Stomach (tissue), 9 donors: ENCODE results near the gene MAP1LC3B. TPM values are rescaled to one million over a fixed set of nuclear protein-coding genes. Genes with fewer than 3 reads are reported as not detected.
A peak's percentile ranks its signal among the peaks of the same experiment; 100 is the strongest.

Source experiments
- DNase-seq, 2 donors: peaks; one replicate each; pipeline versions ENCODE4 v3.0.0 to v3.0.0-alpha.2; 2013 to 2019
- H3K27ac ChIP-seq, 5 donors: fragments of 200-600 bp in 4 of 5; sonication (generic) in 4 of 5; one replicate each; pipeline ENCODE4 v1.5.1; 2013 to 2019; ENCODE audit warnings: mild to moderate bottlenecking in 1 of 5, moderate library complexity in 1 of 5
- H3K27me3 ChIP-seq, 3 donors: fragments of 200-600 bp; sonication (generic); one replicate each; pipeline ENCODE4 v1.5.1; 2017 to 2019; ENCODE audit warnings: mixed run types in 1 of 3
- H3K36me3 ChIP-seq, 4 donors: fragments of 200-600 bp; sonication (generic); 1 replicate in 3 of 4; 2 replicates in 1 of 4; pipeline ENCODE4 v1.5.1; 2016 to 2019
- H3K4me1 ChIP-seq, 4 donors: fragments of 200-600 bp; sonication (generic); one replicate each; pipeline ENCODE4 v1.5.1; 2016 to 2019
- H3K4me3 ChIP-seq, 4 donors: fragments of 200-600 bp; sonication (generic) in 3 of 4; one replicate each; pipeline ENCODE4 v1.5.1; 2016 to 2019; ENCODE audit warnings: mild to moderate bottlenecking in 1 of 4
- H3K9me3 ChIP-seq, 4 donors: fragments of 200-600 bp; sonication (generic); one replicate each; pipeline ENCODE4 v1.5.1; 2016 to 2019
- EP300 ChIP-seq: sonication (generic); formaldehyde crosslinking; IDR thresholded peaks from one replicate; pipeline ENCODE4 v1.6.1; 2017; ENCODE audit warnings: antibody characterized with exemption
- POLR2A ChIP-seq, 4 donors: fragments of 450-650 bp; IDR thresholded peaks; one replicate each; pipeline ENCODE4 v1.6.1; 2016; ENCODE audit warnings: antibody characterized with exemption in 4 of 4, control low read depth in 2 of 4, mild to moderate bottlenecking in 1 of 4, moderate library complexity in 1 of 4
- POLR2AphosphoS5 ChIP-seq, 3 donors: sonication (generic); formaldehyde crosslinking; IDR thresholded peaks; one replicate each; pipeline ENCODE4 v1.6.1; 2016; ENCODE audit warnings: antibody characterized with exemption in 3 of 3
- WGBS, 5 donors: extraction: QIAGEN DNeasy Blood & Tissue Kit in 3 of 5; methylation state at CpG; one replicate each; pipeline versions ENCODE4 v1.1.5 to v1.1.7; 2013 to 2018; 5-methylcytosine and 5-hydroxymethylcytosine counted together
- intact Hi-C: fragments of 100-400 bp; cut with DNase I; formaldehyde crosslinking; loops from one replicate; pipeline ENCODE4 v1.15.1; 2023; ENCODE audit warnings: low total_unique reads
- polyA plus RNA-seq, 3 donors: library from polyadenylated mRNA; stranded (reverse); fragments of 200-250 nt; gene quantifications; one replicate each; pipeline ENCODE4 v1.2.3, GENCODE V29; 2013
- total RNA-seq, 5 donors: library from RNA; depleted of rRNA; stranded (reverse); fragments of >200 nt; gene quantifications; one replicate each; pipeline versions ENCODE4 v1.1.0 to v1.2.3, GENCODE V29; 2014 to 2016
- TF ChIP-seq, protein P1 (sequence below), 7 experiments: fragments of 450-650 bp in 4 of 7; fragments of 200-600 bp in 3 of 7; sonication (generic) in 3 of 7; IDR thresholded peaks; one replicate each; pipeline ENCODE4 v1.5.1; 2016 to 2019; ENCODE audit warnings: antibody characterized with exemption in 7 of 7, control low read depth in 2 of 7, mild to moderate bottlenecking in 1 of 7
- donor health status: healthy with polysubstance abuse.
- donor health status: Bipolar disorder and iron deficiency.
- donor health status: healthy.

MAP1LC3B gene
- total and polyA plus RNA-seq, 8 donors: 24.6 to 111 (median 50.1) TPM

DNA sequence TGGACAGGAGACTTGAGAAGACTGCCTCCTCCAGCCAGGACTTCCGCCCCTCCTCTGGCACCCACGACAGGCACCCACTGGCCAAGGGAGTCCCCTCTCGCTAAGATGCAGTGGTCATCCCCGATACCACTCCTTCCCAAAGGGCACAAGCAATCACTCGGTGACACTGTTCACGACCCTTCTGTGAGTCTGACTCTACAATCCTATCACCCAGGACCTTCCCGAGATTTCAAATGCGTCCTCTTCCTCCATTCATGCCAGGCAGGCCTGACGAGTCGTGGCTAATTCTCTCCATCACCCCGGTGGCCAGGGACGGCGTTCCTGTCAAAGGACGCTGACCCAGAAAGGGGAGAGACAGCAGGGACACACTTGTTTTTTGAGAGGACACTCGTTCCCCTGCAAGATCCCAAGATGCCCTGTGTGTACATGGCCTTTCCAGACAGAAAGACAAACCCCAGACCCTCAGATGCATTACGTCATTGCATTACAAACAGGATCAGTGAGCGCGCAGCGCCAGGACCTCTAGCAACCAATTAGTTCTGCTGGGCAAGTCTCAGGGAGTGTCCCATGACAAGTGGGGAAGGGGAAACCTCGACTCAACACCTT is 20.8 kb upstream of the MAP1LC3B start:
- Histone ChIP-seq H3K27me3 (no peaks in the 10 kb centered on the region), H3K27ac (peak overlapping the region in 1 of 5 donors; percentile 65), H3K4me1 (peaks cover 20 to 74% (median 51%) of the 10 kb centered on the region in 4 donors), H3K36me3 (peaks cover 6 to 12% (median 7%) of the 10 kb centered on the region in 4 donors), H3K9me3 (no peaks in the 10 kb centered on the region), H3K4me3 (no peak overlapping the region)
- WGBS, 5 donors: 76 to 86% (median 83%) methylated on average over 19 to 20 of the region's 20 CpGs
- intact Hi-C loops: no loop called here
- TF ChIP-seq, protein P1, sequence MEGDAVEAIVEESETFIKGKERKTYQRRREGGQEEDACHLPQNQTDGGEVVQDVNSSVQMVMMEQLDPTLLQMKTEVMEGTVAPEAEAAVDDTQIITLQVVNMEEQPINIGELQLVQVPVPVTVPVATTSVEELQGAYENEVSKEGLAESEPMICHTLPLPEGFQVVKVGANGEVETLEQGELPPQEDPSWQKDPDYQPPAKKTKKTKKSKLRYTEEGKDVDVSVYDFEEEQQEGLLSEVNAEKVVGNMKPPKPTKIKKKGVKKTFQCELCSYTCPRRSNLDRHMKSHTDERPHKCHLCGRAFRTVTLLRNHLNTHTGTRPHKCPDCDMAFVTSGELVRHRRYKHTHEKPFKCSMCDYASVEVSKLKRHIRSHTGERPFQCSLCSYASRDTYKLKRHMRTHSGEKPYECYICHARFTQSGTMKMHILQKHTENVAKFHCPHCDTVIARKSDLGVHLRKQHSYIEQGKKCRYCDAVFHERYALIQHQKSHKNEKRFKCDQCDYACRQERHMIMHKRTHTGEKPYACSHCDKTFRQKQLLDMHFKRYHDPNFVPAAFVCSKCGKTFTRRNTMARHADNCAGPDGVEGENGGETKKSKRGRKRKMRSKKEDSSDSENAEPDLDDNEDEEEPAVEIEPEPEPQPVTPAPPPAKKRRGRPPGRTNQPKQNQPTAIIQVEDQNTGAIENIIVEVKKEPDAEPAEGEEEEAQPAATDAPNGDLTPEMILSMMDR (IDR thresholded peaks at IDR 0.05): no peak
- TF ChIP-seq POLR2AphosphoS5 (IDR thresholded peaks at IDR 0.05) (peak in 1 of 3 donors; percentile 21), EP300 (no peak), POLR2A (IDR thresholded peaks at IDR 0.05) (no peak)
- DNase-seq: peak in 1 of 2 donors; percentile 70

DNA sequence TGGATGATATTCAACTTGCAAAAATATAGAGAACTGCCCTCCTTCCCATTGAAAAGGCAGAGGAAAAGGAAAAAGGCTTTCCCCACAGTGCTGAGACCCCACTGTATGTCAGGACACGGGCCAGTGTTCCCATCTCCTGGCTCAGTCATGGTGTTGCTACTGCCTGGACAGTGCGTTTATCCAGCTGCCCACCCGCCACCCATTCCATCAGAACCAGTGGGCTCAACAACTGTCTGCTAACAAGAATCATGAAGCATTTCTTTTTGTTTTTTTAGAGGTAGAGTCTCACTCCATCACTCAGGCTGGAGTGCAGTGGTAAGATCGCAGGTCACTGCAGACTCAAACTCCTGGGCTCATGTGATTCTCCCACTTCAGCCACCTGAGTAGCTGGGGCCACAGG is 19.8 kb upstream of the MAP1LC3B start:
- no peak for TF ChIP-seq EP300
- TF ChIP-seq, protein P1 (IDR thresholded peaks at IDR 0.05): no peak
- no peak for TF ChIP-seq POLR2AphosphoS5 (IDR thresholded peaks at IDR 0.05)
- no peak for TF ChIP-seq POLR2A (IDR thresholded peaks at IDR 0.05)
- WGBS, 5 donors: 93 to 99% (median 96%) methylated on average over 4 of the region's 4 CpGs
- H3K4me1 ChIP-seq: peaks cover 15 to 64% (median 44%) of the 10 kb centered on the region in 4 donors
- DNase-seq: no peak
- intact Hi-C loops: no loop called here
- no peaks in the 10 kb centered on the region for H3K27me3 ChIP-seq
- H3K4me3 ChIP-seq: no peak overlapping the region
- no peaks in the 10 kb centered on the region for H3K9me3 ChIP-seq
- peak overlapping the region in 1 of 5 donors; percentile 65 for H3K27ac ChIP-seq
- H3K36me3 ChIP-seq: peaks cover 0 to 6% (median 3%) of the 10 kb centered on the region in 4 donors

DNA sequence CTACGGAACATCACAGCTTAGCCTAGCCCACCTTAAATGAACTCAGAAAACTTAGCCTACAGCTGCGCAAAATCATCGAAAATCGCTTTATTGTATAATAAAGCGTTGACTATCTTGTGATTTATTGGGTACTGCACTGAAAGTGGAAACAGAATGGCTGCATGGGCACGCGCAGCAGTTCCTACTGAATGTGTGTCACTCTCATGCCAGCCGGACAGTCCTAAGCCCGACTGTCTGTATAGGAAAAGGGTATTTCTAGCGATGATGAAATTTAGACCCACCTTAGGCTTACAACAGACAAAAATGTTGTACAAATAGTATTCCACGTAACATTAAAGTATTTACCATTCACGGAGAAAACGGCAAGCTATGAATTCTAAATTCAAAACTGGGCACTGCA is 17.8 kb upstream of the MAP1LC3B start:
- H3K27me3 ChIP-seq: no peaks in the 10 kb centered on the region
- peaks cover 0 to 4% (median 0%) of the 10 kb centered on the region in 4 donors for H3K36me3 ChIP-seq
- H3K4me1 ChIP-seq: peaks cover 7 to 55% (median 36%) of the 10 kb centered on the region in 4 donors
- no peak overlapping the region for H3K4me3 ChIP-seq
- no peaks in the 10 kb centered on the region for H3K9me3 ChIP-seq
- no peak overlapping the region for H3K27ac ChIP-seq
- intact Hi-C loops: no loop called here
- TF ChIP-seq, protein P1 (IDR thresholded peaks at IDR 0.05): no peak
- TF ChIP-seq EP300 (no peak), POLR2A (IDR thresholded peaks at IDR 0.05) (no peak), POLR2AphosphoS5 (IDR thresholded peaks at IDR 0.05) (no peak)
- WGBS, 5 donors: 93 to 96% (median 95%) methylated on average over 13 of the region's 13 CpGs
- DNase-seq: no peak

DNA sequence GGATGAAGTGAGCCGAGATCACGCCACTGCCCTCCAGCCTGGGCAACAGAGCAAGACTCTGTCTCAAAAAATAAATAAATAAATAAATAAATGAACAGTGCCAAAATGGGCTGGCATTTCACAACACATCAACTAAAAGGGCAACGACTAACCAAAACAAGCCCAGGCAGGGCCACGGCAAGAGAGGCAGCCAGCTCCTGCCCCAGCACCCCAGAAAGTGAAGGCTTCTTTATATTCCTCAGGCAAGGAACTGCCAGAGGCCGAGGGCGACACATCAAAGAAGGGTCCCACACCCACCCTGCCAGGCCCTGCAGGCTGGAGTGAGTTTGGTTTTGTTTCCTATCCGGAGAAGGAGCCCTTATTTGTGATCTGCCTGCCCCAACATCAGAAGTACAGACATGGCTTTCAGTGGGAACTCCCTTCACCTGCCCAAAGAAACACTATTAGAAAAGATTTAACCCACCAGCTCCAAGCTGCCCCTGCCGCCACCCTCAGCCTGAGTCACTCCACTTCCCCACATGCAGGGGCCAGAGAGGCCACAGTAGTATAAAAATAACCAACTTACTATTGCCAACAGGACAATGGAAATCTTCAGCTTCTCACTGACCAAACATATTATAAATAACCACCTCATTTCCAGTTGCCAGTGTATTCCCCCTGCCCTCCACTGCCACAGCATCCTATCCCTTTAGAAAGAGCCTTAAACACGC is 16.6 kb upstream of the MAP1LC3B start:
- WGBS, 5 donors: 71 to 89% (median 82%) methylated on average over 9 of the region's 9 CpGs
- no peak for DNase-seq
- H3K4me1 ChIP-seq: peaks cover 14 to 57% (median 36%) of the 10 kb centered on the region in 4 donors
- peaks cover 0 to 4% (median 0%) of the 10 kb centered on the region in 4 donors for H3K36me3 ChIP-seq
- TF ChIP-seq EP300: no peak
- TF ChIP-seq POLR2A (IDR thresholded peaks at IDR 0.05): no peak
- TF ChIP-seq, protein P1 (IDR thresholded peaks at IDR 0.05): no peak
- TF ChIP-seq POLR2AphosphoS5 (IDR thresholded peaks at IDR 0.05): no peak
- no peaks in the 10 kb centered on the region for H3K9me3 ChIP-seq
- no peak overlapping the region for H3K4me3 ChIP-seq
- intact Hi-C loops: no loop called here
- no peaks in the 10 kb centered on the region for H3K27me3 ChIP-seq
- H3K27ac ChIP-seq: peak overlapping the region in 4 of 5 donors; percentile 1 to 67 (median 9)
